Hematopoietic multipotent progenitor cell treated with erythropoietin and hydrocortisone succinate and interleukin-3 and kit ligand, for 15 days (in vitro differentiated cells): ENCODE results near the gene WWP2.

Source experiments
- DNase-seq: peaks from one replicate; pipeline ENCODE4 v3.0.0-alpha.2; 2015; ENCODE audit warnings: low spot score

WWP2 gene

DNA sequence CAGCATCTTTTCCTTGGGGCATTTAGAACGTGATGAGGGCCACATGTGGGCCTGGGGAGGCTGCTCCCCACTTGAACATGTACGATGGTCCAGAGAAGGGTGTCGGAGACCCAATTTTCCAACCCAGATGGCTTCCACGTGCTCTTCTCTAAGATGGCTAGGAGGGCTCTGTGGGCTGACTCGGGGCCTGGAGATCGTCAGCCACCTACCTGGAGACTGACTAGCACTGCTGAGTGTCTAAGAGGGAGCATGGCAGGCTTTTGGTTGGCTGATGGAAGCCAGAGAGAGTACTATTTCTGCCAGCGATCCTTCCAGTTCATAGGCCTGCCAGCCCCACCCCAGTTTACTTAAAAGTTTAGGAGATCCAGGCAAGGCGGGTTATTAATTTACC, 128.8 kb downstream of the WWP2 start:
- no peak for DNase-seq

DNA sequence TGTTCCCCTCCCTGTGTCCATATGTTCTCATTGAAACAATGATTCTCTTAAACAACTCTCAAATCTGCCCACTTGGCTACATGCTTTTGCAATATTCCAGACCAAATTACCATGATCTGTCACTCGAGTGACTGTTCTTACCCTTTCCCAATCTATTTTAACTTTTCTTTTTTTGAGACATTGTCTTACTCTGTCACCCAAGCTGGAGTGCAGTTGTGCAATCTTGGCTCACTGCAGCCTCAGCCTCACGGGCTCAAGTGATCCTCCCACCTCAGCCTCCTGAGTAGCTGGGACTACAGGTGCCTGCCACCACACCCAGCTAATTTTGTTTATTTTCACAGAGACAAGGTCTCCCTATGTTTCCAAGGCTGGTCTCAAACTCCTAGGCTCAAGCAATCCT, 130.2 kb downstream of the WWP2 start:
- DNase-seq: no peak

DNA sequence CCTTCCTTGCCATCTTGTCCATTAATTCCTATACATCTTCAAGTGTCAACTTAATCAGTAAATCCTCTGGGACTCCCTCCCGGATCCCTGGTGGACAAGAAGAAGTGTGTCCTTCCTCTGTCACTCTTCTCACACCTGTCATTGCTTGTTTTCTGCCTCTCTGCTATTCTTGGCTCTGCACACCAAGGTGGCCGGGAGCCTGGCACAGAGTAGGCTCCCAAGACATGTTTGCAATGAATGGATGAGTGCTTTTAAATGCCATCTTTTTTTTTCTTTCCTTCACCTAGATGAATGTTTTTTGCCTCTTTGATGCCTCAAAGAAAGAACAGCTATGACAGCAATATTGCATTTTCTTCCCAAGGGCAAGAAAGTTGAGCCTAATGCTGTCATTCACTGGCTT, 131.0 kb downstream of the WWP2 start:
- DNase-seq: no peak

DNA sequence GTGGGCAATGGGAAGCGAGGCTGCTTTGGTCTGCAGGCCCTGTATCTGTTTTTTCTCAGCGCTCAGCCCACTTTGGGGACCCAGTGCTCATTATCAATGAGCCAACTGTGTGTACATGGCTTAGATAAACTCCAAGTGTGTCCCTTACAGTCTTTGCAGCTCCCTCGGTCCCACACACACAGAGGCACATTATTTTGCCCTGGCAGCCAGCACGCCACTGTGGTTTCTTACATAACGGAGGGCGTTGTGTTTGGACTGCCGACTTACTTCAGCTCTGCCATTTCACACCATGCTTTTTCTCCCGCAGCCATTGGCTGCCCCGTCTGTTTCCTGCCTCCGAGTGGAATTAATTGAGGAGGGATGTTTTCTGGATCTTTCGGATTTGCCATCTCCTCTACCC, 132.5 kb downstream of the WWP2 start:
- no peak for DNase-seq

DNA sequence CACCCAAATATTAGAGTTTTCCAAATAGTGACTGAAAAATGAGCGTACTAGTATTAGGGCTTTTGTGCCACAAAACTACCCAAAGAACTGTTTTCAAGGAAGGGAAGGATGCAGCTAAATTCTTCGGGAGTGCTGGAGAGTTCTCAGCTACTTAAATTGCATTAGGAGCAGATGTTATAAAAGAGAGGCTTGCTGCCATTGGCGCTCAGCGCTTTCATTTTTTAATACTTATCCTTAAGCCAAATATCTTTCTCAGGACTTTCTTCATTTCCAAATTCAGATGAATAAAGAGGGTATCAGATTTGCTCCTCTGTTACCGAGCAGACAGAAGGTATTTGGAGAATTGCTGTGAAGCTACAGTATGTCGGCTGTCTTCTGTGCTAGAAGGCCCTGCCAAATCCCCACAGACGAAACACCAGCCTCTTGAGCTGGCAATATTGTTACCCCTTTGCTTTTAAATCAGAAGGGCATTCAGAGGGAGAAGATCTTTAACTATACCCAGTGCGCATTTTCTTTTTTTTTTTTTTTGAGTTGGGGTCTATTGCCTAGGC, 141.8 kb downstream of the WWP2 start:
- DNase-seq: no peak

DNA sequence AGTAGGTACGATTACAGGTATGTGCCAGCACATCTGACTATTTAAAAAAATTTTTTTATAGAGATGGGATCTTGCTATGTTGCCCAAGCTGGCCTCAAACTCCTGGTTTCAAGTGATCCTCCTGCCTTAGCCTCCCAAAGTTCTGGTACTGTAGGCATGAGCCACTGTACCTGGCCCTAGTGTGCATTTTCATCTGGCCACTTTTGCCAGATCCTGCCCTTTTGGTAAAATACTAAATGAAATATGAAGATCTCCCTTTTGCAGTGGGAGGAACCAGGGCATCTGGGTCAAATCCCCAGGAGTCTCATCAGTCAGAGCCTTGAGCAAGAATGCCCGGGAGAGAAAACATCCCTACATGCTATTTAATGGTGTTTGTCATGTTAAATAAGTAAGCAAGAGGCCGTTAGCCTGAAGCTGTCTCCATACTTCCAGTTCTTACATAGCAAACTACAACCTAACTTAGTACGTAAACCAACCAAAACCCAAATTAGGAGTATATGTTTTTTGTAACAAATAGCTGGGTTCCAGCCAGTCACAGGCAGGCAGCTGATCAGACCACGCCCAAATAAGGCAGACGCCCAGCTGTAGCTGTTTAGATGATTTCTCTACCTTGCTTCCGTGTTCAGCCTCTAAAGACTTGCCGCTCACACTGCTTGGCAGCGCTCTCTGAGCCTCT, 142.5 kb downstream of the WWP2 start:
- DNase-seq: peak; percentile 40

DNA sequence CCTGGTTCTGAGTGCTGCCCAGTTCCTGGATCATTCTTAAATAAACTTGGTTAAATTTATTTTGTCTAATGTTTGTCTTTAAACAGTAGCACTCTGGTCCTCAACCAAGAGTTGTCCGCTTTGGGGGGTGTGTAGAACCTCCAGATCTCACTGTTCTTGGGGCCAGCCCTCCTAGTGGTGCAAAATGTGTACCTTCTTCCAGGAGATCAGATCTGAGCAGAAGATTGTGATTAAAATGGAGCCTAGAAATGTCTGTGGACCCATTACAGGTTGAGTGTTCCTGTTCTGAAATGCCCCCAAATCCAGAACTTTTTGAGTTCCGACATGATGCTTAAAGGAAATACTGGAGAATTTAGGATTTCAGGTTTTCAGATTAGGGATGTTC, 143.0 kb downstream of the WWP2 start:
- no peak for DNase-seq

DNA sequence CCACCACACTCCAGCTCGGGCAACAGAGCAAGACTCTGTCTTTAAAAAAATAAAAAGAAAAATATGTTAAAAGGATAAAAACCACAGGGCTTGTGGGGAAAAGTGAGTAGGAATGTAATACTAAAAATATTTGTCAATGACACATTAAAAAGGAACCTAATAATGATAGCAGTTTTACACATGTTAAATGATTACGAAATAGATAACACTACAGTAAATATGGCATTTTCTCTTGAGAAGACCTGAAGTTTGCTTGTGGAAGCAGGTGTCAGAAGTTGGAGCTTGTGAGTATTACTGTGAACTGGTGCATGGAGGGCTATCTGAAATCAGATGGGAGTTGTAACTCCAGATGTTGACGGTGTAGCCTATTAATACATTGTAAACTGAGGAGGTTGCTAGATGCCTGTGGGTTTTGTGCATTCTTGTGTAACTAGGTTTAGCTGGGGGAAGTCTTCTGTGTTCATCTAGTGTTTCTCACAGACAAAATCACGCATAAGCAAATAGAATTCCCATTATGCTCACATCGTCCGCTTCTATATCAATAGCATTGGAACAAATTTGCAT, 144.8 kb downstream of the WWP2 start:
- no peak for DNase-seq

DNA sequence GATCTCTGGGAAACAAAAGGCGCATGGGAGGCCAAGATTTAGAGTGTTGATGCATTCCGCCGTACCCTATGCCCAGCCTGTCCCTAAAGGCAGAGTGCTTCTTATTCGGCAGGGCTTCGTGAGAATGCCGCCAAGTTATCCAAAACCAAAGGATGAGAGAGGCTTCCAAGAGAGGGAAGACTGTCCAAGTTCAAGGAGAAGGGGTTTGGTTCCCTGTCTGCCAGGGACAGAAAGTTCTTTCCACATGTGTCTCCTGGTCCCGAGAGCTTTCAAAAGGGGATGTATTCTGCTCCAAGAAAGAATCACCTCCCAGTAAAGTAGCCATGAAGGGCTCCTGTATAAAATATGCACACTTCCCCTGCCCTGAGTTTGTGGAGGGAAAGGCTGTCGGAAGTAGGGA, 146.9 kb downstream of the WWP2 start:
- DNase-seq: no peak

DNA sequence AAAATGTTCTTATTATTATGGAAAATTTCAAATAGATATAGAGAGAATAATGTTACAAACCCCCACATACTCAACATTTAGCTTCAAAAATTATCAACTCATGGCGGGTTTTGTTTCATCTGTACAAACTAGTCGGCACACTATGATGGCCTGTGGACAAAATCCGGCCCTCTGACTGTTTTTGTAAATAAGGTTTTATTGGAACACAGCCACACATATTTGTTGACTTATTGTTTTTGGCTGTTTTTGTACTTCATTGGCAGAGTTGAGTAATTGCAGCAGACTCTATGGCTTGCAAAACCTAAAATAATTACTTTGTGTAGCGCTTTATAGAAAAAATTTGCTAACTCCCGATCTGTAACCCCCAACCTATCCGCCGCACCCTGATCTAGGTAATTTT, 147.6 kb downstream of the WWP2 start:
- DNase-seq: no peak

DNA sequence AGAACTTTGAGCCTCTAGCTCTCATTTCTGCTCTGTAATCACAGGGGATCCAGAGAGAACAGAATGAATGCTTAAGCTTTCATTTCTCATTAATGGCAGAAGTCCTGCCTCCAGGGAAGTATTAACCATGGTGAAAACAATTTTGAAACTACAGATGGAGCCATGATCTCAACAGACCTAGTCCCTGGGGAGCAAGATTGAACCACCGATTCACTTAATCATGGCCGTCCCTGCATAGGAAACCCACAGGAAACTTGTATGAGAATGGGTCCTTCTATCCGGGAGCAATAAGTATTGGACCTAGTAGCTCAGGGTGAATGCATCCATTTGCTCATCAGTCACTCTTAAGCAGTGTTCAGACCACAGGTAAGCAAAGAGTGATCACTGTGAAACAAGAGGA, 148.8 kb downstream of the WWP2 start:
- no peak for DNase-seq

DNA sequence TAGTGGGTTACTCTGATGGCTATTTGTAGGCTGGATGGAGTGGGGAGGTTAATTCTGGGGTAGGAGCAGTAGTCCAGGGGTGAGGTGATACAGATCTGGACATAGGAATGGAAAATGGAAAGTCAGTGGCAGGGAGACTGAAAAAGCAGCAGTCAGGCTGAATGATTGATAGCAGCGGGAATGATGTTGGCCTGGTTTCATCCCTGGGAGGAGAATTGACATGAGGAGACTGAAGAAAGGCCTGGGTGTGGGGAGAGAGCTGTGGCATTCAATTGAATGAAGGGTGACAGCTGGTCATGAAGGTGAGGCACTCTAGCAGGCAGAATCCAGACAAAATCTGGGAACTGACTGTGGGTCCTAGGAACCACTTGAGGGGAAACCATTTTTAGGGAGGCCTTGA, 154.3 kb downstream of the WWP2 start:
- no peak for DNase-seq

DNA sequence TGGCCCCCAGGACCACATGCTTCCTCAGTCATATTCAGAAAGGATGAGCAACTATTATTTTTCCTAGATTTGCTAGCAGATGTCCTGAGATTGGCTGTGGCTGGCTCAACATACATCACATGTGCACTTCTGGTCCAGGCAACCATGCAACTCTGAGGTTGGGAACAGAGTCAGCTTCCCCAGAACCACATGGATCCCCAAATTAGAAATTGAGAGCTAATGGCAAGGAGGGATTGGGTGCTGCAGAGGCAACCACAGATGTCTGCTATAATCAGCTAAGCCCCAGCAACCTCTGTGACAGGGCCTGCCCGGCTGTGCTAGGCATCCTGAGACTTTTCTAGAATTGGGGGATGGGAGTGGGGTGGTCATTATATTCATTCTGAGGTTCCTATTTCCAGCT, 155.2 kb downstream of the WWP2 start:
- DNase-seq: no peak

DNA sequence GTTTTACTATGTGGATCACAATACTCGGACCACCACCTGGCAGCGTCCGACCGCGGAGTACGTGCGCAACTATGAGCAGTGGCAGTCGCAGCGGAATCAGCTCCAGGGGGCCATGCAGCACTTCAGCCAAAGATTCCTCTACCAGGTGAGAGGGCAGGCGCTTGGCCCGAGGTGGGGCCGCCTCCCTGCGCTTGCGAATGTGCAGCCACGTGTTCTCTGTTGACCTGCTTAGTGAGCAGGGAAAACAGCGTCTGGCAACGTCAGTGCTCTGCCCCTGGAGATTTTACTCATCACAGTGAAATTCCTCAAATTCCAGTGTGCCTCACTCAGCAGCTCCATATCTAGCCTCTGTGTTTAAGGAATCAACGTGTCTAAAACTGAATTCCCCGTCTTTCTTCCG, 155.6 kb downstream of the WWP2 start:
- DNase-seq: no peak

DNA sequence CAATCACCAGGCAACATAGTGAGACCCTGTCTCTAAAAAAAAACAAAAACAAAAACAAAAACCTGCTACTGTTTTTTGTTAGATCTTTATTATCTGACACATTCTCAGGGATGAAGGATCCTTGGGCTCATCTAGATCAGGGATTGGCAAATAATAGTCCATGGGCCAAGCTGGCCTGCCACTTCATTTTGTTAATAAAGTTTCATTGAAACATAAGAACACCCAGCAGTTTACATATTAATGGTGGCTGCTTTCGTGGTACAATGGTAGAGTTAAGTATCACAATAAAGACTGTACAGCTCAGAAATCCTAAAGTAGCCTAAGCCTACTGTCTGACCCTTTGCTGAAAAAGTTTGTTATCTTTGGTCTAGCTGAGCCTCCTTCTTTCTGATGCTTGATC, 156.1 kb downstream of the WWP2 start:
- no peak for DNase-seq

DNA sequence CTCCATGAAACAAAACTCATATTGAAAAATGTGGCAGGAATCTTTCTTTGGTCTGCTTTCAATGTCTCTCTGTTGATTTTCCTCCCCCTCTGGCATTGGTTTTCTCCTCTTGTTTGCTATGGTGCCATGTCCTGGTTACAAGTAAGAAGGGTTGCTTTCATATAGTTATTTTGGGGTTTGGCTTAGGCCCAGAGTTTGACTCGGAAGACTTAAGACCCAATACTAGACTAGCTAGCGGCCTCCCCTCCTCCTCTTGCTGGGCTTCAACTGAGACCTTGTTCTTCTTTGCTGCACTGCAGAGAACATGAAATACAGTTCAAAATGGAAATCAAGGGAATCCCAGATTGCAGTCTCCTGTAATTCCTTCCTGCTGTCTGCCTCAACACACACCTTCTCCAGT, 159.0 kb downstream of the WWP2 start:
- DNase-seq: no peak

DNA sequence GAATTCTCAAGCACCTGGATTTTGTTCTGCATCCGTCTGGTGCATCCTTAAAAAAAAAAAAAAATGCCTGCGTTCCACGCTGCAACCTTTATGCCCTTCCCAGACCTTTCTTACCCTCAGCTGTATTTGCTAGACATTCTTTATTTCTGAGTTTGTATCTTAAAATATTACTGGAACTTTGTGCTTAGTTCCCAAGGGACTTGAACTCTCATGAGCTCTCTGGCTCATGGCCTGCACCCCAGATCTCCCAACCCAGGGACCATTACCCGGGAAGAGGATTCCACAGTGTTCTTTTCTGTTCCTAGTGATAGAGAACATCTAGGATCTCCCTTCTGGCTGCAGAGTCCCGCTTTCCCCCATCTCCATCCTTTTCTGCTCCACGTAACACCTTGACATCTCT, 160.1 kb downstream of the WWP2 start:
- no peak for DNase-seq

DNA sequence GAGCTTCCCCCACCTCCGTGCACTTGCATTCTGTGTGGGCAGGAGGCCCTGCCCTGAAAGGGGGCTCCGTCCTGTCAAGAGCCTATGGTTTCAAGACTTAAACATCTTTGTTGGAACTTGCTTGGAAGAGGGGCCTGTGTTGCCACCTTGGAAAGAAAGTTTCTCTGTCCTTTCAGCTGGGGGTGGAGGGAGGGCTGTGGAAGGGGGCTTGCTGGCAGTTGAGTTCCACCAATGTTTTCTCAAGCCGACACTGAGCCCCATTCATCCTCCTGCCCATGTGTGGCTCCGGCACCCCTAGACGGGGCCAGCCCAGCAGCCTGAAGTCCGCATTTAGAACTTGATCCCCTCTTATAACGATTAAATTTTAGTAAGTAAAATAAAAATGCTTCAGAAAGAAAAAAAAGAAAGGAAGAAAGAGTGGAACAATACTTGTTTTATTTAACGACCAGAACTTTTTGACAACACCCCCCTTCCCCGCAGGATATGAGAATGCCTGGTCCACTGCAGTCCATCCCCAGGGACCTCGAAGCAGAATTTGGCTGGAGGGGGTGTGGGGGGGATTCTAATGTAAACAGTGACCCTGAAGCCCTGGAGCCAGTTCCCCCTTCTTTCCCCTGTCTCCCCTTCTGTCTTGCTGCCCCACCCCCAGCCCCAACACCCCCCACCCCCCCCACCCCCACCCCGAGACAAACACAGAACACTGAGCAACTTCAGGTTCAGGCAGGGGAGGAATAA, 162.1 kb downstream of the WWP2 start:
- no peak for DNase-seq

DNA sequence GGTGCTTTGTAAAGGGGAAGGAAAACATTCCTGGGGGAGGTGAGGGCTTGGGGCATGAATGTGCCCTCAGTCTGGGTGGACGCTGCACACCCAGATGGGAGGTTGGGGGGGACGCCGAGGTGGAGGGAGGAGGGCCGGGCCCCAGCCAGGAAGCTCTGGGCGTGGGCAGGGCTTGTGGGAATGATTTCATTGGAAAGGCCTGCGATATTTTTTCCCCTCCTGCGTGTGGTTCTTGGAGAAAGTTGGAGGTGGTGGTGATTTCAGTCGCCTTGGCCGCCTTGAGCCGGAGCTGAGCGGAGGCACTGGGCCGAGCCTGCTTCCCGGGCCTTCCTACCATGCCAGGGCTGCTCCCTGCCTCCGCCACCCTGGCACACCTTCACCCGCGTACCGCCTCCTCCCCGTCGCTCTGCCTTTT, 162.7 kb downstream of the WWP2 start:
- no peak for DNase-seq

DNA sequence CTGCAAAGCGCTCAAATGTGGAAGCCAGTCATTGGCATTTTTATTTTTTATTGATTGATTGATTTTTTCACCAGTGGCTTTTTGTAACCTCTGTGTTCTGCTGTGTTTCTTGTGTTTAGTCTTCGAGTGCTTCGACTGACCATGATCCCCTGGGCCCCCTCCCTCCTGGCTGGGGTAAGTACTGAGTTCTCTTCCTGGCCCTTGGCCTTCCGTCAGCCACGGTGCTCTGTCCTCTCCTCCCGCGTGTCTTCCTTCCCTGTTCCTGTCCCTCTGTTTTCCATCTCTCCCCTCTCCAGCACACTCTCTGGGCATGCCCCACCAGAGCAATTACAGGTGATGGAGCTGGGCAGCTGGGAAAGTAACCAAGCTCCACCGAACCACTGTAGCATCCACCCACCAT, 163.2 kb downstream of the WWP2 start:
- no peak for DNase-seq

DNA sequence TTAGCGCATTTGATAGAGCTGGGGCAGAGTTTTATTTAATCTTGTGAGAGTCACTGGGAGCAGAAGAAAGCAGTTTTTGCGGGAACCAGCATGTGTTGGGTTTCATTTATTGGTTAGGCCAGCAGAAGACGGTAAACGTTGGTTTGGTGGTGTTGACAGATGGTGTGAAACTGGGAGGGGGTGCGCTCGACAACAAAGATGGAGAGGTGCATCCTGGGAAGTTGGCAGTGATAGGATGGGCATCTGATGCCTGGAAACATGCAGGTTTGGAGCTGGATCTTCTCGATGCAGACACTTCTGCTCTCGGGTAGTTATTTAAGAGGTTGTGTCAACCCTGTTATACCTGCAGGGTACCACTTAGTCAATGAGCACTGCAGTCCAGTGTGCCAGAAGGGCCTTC, 164.1 kb downstream of the WWP2 start:
- DNase-seq: no peak

DNA sequence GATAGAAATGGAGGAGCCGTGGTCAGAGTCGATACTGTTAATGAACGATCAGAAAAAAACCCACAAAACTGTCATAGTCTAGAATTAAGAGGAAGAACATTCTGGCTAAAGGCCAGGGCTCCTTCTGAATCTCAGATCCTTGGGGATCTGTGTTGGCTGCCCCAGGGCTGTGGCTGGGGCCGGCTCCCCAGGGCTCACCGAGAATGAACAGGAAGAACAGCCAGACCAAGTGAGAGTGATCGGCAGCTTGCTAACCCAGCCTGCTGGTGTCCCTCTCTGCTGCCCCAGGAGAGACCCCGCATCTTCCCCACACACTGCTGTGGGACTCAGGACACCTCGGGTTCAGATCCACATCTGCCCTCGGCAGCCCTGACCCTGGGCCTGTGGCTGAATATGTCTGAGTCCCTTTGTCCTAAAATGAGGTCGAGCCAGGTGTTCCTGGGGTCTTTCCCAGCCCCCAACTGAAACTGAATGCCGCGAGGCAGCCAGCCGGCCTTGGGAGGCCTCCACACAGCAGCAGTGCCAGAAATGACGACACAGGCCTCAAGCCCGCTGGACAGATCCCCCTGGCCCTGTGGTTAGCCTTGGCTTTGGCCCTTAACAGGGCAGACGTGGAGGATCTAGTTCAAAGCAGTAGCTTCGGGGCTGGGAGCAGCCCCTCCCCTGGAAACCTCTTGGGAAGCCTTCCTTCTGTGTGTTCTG, 165.1 kb downstream of the WWP2 start:
- DNase-seq: no peak

DNA sequence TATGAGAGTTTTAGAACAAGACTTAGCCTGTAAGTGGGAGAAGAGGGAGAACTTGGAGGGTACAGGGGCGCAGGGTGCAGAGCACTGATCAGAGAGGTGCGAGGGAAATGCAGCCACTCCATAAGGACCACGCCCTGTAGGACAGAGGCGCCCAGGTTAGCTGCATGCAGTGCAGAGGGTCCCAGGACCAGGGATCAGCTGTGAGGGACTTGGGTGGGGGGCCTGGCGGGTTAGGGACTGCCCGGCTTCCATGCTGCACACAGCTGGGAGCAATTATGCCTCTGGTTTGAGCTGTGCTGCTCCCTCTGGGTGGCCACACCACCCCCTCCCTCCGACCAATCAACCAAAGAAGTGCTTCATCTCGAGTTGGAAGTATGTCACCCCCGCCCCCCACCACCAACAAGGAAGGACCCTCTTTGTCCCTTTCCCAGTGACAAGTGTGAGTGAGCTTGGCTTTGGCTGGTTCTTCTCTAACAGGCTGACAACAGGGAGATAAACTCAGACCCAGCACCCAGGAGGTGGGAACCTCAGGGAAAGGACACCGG, 166.8 kb downstream of the WWP2 start:
- no peak for DNase-seq
